GM10847 (cell line): ENCODE results near the gene ABCG5.

Source experiments
- POLR2A ChIP-seq: IDR thresholded peaks from 2 replicates; pipeline ENCODE4 v1.6.1; 2011; ENCODE audit not compliant: insufficient read length; ENCODE audit errors: extremely low read depth

The ABCG5 gene

GRCh38 chr2:43800894-43801293, 37.7 kb downstream of the ABCG5 start:
- TF ChIP-seq POLR2A, result no peak

GRCh38 chr2:43798300-43798699, 40.3 kb downstream of the ABCG5 start:
- no peak for TF ChIP-seq POLR2A

GRCh38 chr2:43796206-43796605, 42.4 kb downstream of the ABCG5 start:
- no peak for TF ChIP-seq POLR2A

- no peak for TF ChIP-seq POLR2A
Measured at GRCh38 chr2:43794956-43795355, 43.7 kb downstream of the ABCG5 start.

GRCh38 chr2:43792653-43793052, 46.0 kb downstream of the ABCG5 start:
- no peak for TF ChIP-seq POLR2A

GRCh38 chr2:43791035-43791765, 47.4 kb downstream of the ABCG5 start:
- TF ChIP-seq POLR2A, result no peak

GRCh38 chr2:43790147-43790546, 48.5 kb downstream of the ABCG5 start:
- no peak for TF ChIP-seq POLR2A

- TF ChIP-seq POLR2A, result no peak
Measured at GRCh38 chr2:43788646-43789045, 50.0 kb downstream of the ABCG5 start.

GRCh38 chr2:43787895-43788294, 50.7 kb downstream of the ABCG5 start:
- TF ChIP-seq POLR2A, result no peak

GRCh38 chr2:43778233-43778632, 60.4 kb downstream of the ABCG5 start:
- no peak for TF ChIP-seq POLR2A

- no peak for TF ChIP-seq POLR2A
Measured at GRCh38 chr2:43777306-43777926, 61.2 kb downstream of the ABCG5 start.

GRCh38 chr2:43776324-43776723, 62.3 kb downstream of the ABCG5 start:
- no peak for TF ChIP-seq POLR2A

GRCh38 chr2:43774617-43775016, 64.0 kb downstream of the ABCG5 start:
- TF ChIP-seq POLR2A, result no peak

GRCh38 chr2:43773876-43774613, 64.6 kb downstream of the ABCG5 start, which contains the start of gene DYNC2LI1:
DYNC2LI1 (plus strand) TSS chr2:43774039; CDS start chr2:43774139, 100 bp downstream.
- no peak for TF ChIP-seq POLR2A

GRCh38 chr2:43766006-43766405, 72.6 kb downstream of the ABCG5 start:
- no peak for TF ChIP-seq POLR2A

GRCh38 chr2:43764086-43764705, 74.4 kb downstream of the ABCG5 start:
- TF ChIP-seq POLR2A, result no peak

- no peak for TF ChIP-seq POLR2A
Measured at GRCh38 chr2:43763091-43763490, 75.5 kb downstream of the ABCG5 start.
